ENCODE results near the gene NUDT12.

Gene NUDT12

DNA sequence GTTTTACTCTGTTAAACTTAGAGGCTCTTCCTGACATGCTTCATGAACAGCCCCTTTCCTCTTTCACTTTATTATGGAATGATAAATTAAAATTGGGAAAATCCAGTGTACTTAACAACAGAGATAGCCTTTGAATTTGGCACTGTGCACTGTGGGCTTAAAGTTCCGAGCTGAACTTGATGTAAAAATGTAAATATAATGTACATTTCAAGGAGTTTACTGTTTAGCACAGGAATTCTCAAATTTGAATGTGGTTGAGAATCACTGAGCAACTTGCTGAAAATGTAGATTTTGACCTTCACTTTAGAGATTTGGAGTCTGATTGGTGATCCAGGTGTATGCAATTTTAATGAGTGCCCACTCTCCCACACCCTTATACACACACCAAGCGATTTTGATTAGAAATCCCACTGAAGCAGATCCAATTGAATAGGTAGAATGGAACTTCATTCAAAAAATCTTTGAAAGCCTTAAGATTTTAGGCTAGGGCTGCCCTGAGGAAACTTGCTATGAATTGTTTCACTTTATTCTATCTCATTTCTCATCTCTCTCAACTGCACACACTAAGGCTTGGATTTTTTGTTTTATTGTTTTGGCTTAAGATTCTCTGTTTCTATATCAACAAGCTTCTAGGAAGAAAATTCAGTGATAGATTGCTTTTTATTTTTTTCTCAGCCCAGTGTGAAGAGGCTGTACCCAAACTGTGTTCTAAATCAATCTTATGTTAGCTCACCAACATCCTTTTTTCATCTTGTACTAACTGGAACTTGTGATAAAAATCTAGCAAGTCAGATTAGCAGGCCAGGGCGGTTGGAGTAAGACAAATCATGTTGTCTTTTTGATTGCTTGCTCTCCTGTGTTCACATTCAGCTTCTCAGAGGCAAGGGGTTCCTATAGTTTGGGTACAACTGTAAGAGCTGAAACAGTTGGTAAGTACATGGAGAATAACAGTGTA is 22.9 kb downstream of the NUDT12 start:
- DNase-seq: no peak

DNA sequence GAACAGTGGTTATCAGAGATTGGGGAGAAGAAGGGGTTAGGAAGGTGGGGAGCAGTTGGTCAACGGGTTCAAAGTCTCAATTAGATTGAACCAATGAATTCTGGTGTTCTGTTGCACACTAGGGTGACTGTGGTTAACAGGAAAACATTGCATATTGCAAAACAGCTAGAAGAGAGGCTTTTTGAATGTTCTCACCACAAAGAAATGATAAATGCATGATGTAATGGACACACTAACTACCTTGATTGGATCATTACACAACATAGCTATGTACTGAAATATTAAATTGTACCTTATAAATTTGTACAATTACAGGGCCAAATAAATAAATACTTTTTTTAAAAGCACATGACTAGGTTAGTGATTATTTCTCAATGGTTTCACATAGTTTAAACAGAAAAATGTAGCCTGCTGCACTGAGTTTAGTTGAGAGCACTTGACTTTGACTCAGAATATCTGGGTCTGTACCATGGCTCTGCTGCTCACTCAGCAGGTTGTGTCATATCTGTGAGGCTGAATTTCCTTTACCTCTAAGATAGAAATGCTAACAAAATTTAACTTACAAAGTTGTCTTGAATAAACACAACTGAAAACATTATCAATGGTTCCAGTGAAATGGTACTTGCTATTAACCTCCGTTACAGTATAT is 30.4 kb downstream of the NUDT12 start:
- no peak for DNase-seq

GRCh38 chr5:103526164-103526915 is 36.2 kb downstream of the NUDT12 start:
- DNase-seq: no peak

- no peak for DNase-seq
Observed at GRCh38 chr5:103525361-103525760, 37.2 kb downstream of the NUDT12 start.

DNA sequence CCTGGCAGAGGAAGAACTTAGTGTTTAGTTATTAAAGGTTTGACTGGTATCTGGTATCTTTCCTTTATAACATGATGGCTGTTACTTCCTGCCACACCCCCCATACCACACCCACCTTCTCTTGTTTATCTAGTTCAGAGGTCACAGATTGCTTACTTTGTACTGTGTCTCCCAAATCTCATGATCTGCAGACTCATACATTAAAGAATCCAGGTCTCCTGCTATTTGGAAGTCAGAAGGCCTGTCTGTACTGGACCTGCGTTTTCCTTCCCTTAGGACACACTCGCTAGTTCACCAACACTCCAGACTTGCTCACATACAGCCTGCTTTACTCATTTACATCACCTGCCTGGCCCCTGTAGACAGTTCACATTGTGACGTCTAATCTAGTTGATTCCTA is 39.3 kb downstream of the NUDT12 start:
- no peak for DNase-seq

GRCh38 chr5:103522586-103522985 is 40.0 kb downstream of the NUDT12 start:
- no peak for DNase-seq

- DNase-seq: no peak
Observed at GRCh38 chr5:103519550-103519949, 43.0 kb downstream of the NUDT12 start.

GRCh38 chr5:103514371-103514770 is 48.2 kb downstream of the NUDT12 start:
- DNase-seq: no peak

DNA sequence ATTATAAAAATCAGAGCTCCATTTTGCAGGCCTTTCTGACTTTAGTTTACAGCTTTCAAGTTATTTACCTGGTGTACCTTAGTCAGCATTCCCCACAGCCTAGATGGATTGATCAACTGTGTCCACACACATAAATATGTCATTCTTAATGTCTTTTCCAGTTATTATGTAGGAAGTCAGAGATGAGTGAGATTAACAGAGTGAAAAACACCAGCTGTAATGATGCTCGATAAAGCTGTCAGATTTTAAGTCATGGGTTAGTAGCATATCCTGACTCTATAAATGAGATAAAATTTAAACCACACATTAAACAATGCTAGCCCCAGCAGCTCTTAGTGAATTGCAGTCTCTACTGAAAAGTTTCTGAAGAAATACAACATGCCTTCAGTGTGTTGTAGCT is 48.9 kb downstream of the NUDT12 start:
- no peak for DNase-seq

GRCh38 chr5:103512500-103512899 is 50.1 kb downstream of the NUDT12 start:
- no peak for DNase-seq

DNA sequence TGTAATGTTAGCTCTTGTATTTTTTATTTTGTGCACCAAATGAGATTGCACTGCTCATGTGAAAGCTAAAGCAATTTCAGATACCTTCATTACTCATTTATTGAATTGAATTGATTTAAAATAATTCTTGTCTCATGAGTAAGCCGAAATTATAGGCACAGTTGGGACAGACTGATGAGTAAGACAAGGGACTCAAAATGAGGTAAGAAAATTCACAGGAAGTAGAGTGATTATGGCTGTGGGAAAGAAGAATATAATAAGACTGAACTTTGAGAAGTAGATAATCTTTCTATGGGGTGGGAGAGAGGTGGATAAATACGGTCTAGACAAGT is 51.1 kb downstream of the NUDT12 start:
- no peak for DNase-seq

DNA sequence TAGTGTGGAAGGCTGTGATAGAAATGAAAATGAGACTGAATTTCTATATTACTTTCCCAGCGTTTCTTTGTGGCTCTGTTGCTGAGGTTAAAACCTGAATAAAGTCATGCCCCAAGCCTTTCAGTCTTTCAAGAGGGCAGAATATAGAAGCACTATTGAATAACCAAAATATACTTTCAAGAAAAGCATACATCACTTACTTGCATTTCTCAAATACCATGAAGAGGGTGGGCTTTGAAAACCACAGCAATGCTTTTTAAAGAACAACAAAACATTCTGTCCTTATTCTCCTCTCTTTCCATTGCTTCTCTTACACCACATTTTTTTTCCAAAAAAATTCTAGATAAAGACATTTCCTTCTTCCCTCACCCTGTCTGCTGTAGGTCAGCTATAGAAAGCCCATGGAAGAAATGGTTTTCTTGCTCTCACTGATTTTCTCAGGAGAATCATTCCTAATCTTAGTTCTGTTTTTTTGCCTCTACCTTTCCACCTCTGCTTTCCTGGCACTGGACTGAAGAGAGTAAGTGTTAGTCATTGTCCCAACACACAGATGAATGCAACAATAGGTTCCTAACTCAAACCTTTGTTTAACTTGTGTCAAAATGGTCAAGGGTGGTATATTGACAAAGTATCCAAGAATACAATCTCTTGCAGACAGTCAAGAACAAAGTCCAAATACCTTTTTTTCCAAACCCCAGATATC is 51.6 kb downstream of the NUDT12 start:
- DNase-seq: no peak

- DNase-seq: no peak
Observed at GRCh38 chr5:103505581-103506305, 56.8 kb downstream of the NUDT12 start.

DNA sequence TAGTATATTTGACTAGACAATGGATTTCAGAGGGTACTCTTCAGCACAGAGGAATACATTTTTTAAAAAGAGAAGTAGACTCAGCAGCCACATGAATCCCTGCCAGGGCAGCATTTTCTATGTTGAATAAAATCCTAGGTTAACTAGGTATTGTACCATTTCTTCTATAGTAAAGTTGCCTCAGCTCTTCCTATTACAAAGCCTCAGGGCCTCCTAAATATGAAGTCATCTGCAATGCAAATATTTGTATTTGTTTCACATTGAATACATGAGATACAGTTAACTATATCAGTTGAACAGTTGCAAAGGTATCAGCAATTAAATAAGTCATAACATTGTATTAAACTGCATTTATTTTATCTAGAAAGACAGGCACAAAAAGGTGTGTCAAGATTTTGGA is 59.5 kb downstream of the NUDT12 start:
- no peak for DNase-seq

DNA sequence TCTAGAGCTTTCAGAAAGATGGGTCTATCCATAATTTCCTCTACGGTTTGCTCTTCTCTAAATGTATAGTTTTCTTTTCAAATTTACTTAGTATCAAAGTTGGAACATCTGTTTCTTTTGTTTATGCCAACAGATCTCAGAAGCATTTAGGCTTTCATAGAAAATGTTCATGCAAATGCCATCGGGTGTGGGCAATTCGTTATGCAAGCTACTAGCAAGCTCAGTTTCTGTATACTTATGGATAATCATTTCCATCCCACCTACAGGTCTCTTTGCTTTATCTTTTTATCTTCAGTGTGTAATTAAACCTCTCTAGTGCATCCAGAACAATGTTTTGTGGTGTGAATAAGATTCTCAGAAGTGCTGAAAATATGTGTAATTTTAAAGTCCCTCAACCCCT is 59.9 kb downstream of the NUDT12 start:
- DNase-seq: no peak

All from CD4-positive, alpha-beta T cell treated with Interferon gamma for 1 hour (primary cell).